NB4 (cell line): ENCODE measurements around the gene DTL.

Experiments used
- CTCF ChIP-seq: IDR thresholded peaks from one replicate; pipeline ENCODE4 v1.5.1; 2012; ENCODE audit warnings: low read depth, low read length
- MAX ChIP-seq: IDR thresholded peaks from 2 replicates; pipeline ENCODE4 v1.6.1; 2011; ENCODE audit warnings: low read depth, low read length
- MYC ChIP-seq: IDR thresholded peaks from 2 replicates; pipeline ENCODE4 v1.6.1; 2011; ENCODE audit warnings: low read depth, low read length
- POLR2A ChIP-seq: IDR thresholded peaks from 2 replicates; pipeline ENCODE4 v1.6.1; 2011; ENCODE audit warnings: mild to moderate bottlenecking; ENCODE audit not compliant: insufficient read length; ENCODE audit errors: extremely low read depth

GRCh38 chr1:212012034-212012740 is 23.4 kb upstream of the DTL start:
- peak; percentile 66 for TF ChIP-seq MYC
- TF ChIP-seq CTCF, result peak; percentile 95
- no peak for TF ChIP-seq POLR2A
- TF ChIP-seq MAX, result peak; percentile 56
